RWPE2 (cell line): ENCODE results near the gene FHOD3.

Experiments
- ATAC-seq: fragments of 200-7000 bp; cut with Tn5 transposase; 3 replicates; pipeline ENCODE4 v1.9.1; 2021; ENCODE audit warnings: low read depth
- DNase-seq: peaks from one replicate; pipeline ENCODE4 v3.0.0-alpha.2; 2020; ENCODE audit warnings: low spot score
- H3K27ac ChIP-seq: fragments of 450-650 bp; 2 replicates; pipeline ENCODE4 v1.5.1; 2017; ENCODE audit warnings: mild to moderate bottlenecking; ENCODE audit not compliant: poor library complexity, severe bottlenecking
- H3K27me3 ChIP-seq: fragments of 250-450 bp; sonication (Bioruptor Pico); 2 replicates; pipeline ENCODE4 v1.5.1; 2021; ENCODE audit warnings: mild to moderate bottlenecking, moderate library complexity; ENCODE audit not compliant: insufficient read depth, poor library complexity, severe bottlenecking
- H3K36me3 ChIP-seq: fragments of 250-450 bp; sonication (Bioruptor Pico); 2 replicates; pipeline ENCODE4 v1.5.1; 2020; ENCODE audit warnings: low read depth, mild to moderate bottlenecking, moderate library complexity
- H3K4me1 ChIP-seq: fragments of 250-450 bp; sonication (Bioruptor Pico); 2 replicates; pipeline ENCODE4 v1.5.1; 2021; ENCODE audit warnings: mild to moderate bottlenecking, moderate library complexity; ENCODE audit not compliant: insufficient read depth, poor library complexity, severe bottlenecking
- H3K4me3 ChIP-seq: fragments of 250-450 bp; sonication (Bioruptor Pico); 2 replicates; pipeline ENCODE4 v1.5.1; 2021; ENCODE audit warnings: mild to moderate bottlenecking, moderate library complexity; ENCODE audit not compliant: severe bottlenecking
- H3K9me3 ChIP-seq: fragments of 250-450 bp; sonication (Bioruptor Pico); 2 replicates; pipeline ENCODE4 v1.5.1; 2021; ENCODE audit warnings: mild to moderate bottlenecking, moderate library complexity; ENCODE audit not compliant: severe bottlenecking
- CTCF ChIP-seq: fragments of 450-650 bp; IDR thresholded peaks from one replicate; pipeline ENCODE4 v1.5.1; 2017; ENCODE audit warnings: mild to moderate bottlenecking, moderate library complexity; ENCODE audit not compliant: poor library complexity, severe bottlenecking

FHOD3 gene

DNA sequence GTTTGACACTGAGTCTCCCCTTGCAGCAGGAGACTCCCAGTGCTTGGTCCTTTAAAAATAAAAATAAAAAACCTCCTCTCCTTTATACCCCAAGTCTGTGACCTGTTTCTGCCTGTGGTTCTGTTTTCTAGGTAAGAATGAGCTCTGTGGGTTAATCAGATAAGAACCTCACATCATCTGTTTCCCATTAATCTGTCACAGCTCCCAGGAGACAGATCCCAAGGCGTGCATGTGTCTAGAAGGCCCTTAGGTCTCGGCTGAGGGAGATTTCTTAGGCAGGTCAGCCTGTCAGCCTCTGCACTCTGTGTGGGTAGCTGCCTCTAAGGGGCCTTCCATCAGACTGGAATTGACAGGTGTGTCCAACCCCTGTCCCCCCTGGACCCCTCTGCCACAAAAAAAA, 80.7 kb downstream of the FHOD3 start:
- ATAC-seq (no peak), DNase-seq (no peak)
- Histone ChIP-seq H3K9me3 (no peaks in the 10 kb centered on the region), H3K36me3 (no peaks in the 10 kb centered on the region), H3K4me1 (peaks cover 16% of the 10 kb centered on the region), H3K4me3 (no peak overlapping the region), H3K27me3 (no peaks in the 10 kb centered on the region), H3K27ac (no peak overlapping the region)
- no peak for TF ChIP-seq CTCF

- TF ChIP-seq CTCF, result no peak
- Histone ChIP-seq H3K4me3 (no peak overlapping the region), H3K4me1 (peaks cover 3% of the 10 kb centered on the region), H3K9me3 (no peaks in the 10 kb centered on the region), H3K36me3 (no peaks in the 10 kb centered on the region), H3K27me3 (no peaks in the 10 kb centered on the region), H3K27ac (no peak overlapping the region)
- DNase-seq, result no peak
- ATAC-seq, result no peak
Measured at GRCh38 chr18:36379435-36379984, 82.0 kb downstream of the FHOD3 start.

GRCh38 chr18:36380173-36380827, 82.8 kb downstream of the FHOD3 start:
- H3K36me3 ChIP-seq, result no peaks in the 10 kb centered on the region
- H3K27ac ChIP-seq, result no peak overlapping the region
- H3K9me3 ChIP-seq, result no peaks in the 10 kb centered on the region
- ATAC-seq (no peak), DNase-seq (no peak)
- H3K27me3 ChIP-seq, result no peaks in the 10 kb centered on the region
- no peak overlapping the region for H3K4me3 ChIP-seq
- no peak for TF ChIP-seq CTCF
- no peaks in the 10 kb centered on the region for H3K4me1 ChIP-seq

GRCh38 chr18:36381075-36381474, 83.6 kb downstream of the FHOD3 start:
- Histone ChIP-seq H3K9me3 (no peaks in the 10 kb centered on the region), H3K27me3 (no peaks in the 10 kb centered on the region), H3K4me1 (peaks cover 4% of the 10 kb centered on the region), H3K36me3 (no peaks in the 10 kb centered on the region), H3K27ac (no peak overlapping the region), H3K4me3 (no peak overlapping the region)
- TF ChIP-seq CTCF, result no peak
- no peak for ATAC-seq
- DNase-seq, result no peak

DNA sequence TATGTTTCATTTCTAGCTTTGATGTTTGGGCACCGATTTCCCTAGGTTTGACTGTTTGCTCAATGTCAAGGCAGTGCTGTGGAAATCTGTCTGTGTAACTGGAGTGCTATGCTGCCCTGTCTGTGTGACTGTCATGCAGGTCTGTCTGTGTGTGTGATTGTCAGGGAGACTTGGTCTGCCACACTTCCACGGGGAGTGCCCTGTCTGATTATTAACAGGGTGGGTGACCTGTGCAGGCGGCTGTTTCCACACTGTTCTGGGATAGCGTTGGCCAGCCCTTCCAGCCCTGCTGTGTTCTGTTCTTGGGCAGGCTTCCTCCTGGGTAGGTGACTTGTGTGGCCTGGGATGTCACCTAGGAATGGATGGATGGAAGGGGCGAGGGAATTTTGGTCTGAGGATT, 85.3 kb downstream of the FHOD3 start:
- H3K9me3 ChIP-seq, result no peaks in the 10 kb centered on the region
- TF ChIP-seq CTCF, result no peak
- H3K27ac ChIP-seq, result no peak overlapping the region
- H3K36me3 ChIP-seq, result no peaks in the 10 kb centered on the region
- no peaks in the 10 kb centered on the region for H3K27me3 ChIP-seq
- no peak for DNase-seq
- H3K4me1 ChIP-seq, result peaks cover 16% of the 10 kb centered on the region
- no peak for ATAC-seq
- no peak overlapping the region for H3K4me3 ChIP-seq
